ENCODE measurements around the gene NAT10. TPM values are rescaled to one million over a fixed set of nuclear protein-coding genes. Genes with fewer than 3 reads are reported as not detected.

NAT10 gene
- total RNA-seq, 1 donor from 2014 or later, result 32.2 TPM

GRCh38 chr11:34162856-34163255 lies 57.4 kb downstream of the NAT10 start:
- H3K36me3 ChIP-seq (ENCODE audit: insufficient read depth, low read length), result peaks cover 2% of the 10 kb centered on the region
- no peaks in the 10 kb centered on the region for H3K79me2 ChIP-seq (ENCODE audit: insufficient read depth, low read length)
- no peak for FAIRE-seq

DNA sequence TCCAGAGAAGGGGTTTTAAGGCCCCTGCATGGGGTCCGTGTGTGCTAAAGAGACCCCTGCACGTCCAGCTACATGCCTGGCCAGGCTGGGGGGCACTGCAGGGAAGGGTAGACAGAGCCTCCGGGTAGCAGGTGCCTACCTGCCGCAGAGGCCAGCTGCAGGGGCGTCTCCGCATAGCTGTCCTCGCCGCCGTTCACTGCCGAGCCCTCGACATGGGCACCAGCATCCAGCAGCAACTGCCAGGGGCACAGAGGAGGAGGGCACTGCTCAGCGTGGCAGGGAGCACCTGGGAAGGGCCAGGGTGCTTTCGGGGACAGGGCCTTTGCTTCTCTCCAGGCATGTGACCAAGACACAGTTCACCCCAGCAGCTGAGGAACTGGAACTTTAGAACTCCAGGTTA lies 59.7 kb downstream of the NAT10 start:
- Histone ChIP-seq H3K9me3 (ENCODE audit: insufficient read depth, low read depth, low read length) (no peaks in the 10 kb centered on the region), H3K79me2 (ENCODE audit: insufficient read depth, low read length) (no peaks in the 10 kb centered on the region), H2AFZ (ENCODE audit: low read depth, low read length) (no peak overlapping the region), H3K27me3 (ENCODE audit: insufficient read depth, low read length) (no peaks in the 10 kb centered on the region), H3K27ac (ENCODE audit: low read depth, low read length) (no peak overlapping the region), H3K36me3 (ENCODE audit: insufficient read depth, low read length) (no peaks in the 10 kb centered on the region), H3K4me2 (ENCODE audit: low read length) (no peak overlapping the region), H3K4me1 (ENCODE audit: insufficient read depth, low read length) (peaks cover 9% of the 10 kb centered on the region), H3K4me3 (ENCODE audit: insufficient read depth, low read depth, low read length) (no peak overlapping the region), H3K9ac (ENCODE audit: low read length) (no peak overlapping the region), H4K20me1 (ENCODE audit: insufficient read depth, low read length) (peaks cover 37% of the 10 kb centered on the region)
- Mint-ChIP-seq H3K27ac (ENCODE audit: unreplicated experiment) (no peak overlapping the region), H3K4me3 (ENCODE audit: unreplicated experiment) (no peak overlapping the region), H3K36me3 (ENCODE audit: low read depth, unreplicated experiment) (peaks cover 17% of the 10 kb centered on the region), H3K27me3 (ENCODE audit: low read depth, unreplicated experiment) (no peaks in the 10 kb centered on the region), H3K4me1 (ENCODE audit: low read depth, unreplicated experiment) (peaks cover 22% of the 10 kb centered on the region), H3K9me3 (ENCODE audit: unreplicated experiment) (no peaks in the 10 kb centered on the region)
- no peak for FAIRE-seq
- DNase-seq (ENCODE audit: low read depth), result no peak
- TF ChIP-seq, protein P1, sequence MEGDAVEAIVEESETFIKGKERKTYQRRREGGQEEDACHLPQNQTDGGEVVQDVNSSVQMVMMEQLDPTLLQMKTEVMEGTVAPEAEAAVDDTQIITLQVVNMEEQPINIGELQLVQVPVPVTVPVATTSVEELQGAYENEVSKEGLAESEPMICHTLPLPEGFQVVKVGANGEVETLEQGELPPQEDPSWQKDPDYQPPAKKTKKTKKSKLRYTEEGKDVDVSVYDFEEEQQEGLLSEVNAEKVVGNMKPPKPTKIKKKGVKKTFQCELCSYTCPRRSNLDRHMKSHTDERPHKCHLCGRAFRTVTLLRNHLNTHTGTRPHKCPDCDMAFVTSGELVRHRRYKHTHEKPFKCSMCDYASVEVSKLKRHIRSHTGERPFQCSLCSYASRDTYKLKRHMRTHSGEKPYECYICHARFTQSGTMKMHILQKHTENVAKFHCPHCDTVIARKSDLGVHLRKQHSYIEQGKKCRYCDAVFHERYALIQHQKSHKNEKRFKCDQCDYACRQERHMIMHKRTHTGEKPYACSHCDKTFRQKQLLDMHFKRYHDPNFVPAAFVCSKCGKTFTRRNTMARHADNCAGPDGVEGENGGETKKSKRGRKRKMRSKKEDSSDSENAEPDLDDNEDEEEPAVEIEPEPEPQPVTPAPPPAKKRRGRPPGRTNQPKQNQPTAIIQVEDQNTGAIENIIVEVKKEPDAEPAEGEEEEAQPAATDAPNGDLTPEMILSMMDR (IDR thresholded peaks at IDR 0.05; ENCODE audit: insufficient read depth, low read depth, low read length), result no peak
- no peak for TF ChIP-seq EZH2 (IDR thresholded peaks at IDR 0.05; ENCODE audit: insufficient read depth, low read length)

More at GRCh38 chr11:34162856-34163255, 57.4 kb downstream of the NAT10 start:
- no peak for DNase-seq (ENCODE audit: low read depth)
- no peaks in the 10 kb centered on the region for H3K27me3 ChIP-seq (ENCODE audit: insufficient read depth, low read length)
- no peaks in the 10 kb centered on the region for H3K9me3 ChIP-seq (ENCODE audit: insufficient read depth, low read depth, low read length)
- no peak overlapping the region for H3K27ac ChIP-seq (ENCODE audit: low read depth, low read length)
- H2AFZ ChIP-seq (ENCODE audit: low read depth, low read length), result no peak overlapping the region
- H3K4me1 ChIP-seq (ENCODE audit: insufficient read depth, low read length), result peaks cover 9% of the 10 kb centered on the region
- H3K4me3 Mint-ChIP-seq (ENCODE audit: unreplicated experiment), result no peak overlapping the region
- H3K27ac Mint-ChIP-seq (ENCODE audit: unreplicated experiment), result no peak overlapping the region
- peaks cover 43% of the 10 kb centered on the region for H4K20me1 ChIP-seq (ENCODE audit: insufficient read depth, low read length)
- H3K36me3 Mint-ChIP-seq (ENCODE audit: low read depth, unreplicated experiment), result peaks cover 17% of the 10 kb centered on the region
- no peak overlapping the region for H3K9ac ChIP-seq (ENCODE audit: low read length)
- peaks cover 7% of the 10 kb centered on the region for H3K4me1 Mint-ChIP-seq (ENCODE audit: low read depth, unreplicated experiment)
- TF ChIP-seq EZH2 (IDR thresholded peaks at IDR 0.05; ENCODE audit: insufficient read depth, low read length), result no peak
- TF ChIP-seq, protein P1 (IDR thresholded peaks at IDR 0.05; ENCODE audit: insufficient read depth, low read depth, low read length), result no peak
- peaks cover under 1% of the 10 kb centered on the region for H3K9me3 Mint-ChIP-seq (ENCODE audit: unreplicated experiment)
- H3K27me3 Mint-ChIP-seq (ENCODE audit: low read depth, unreplicated experiment), result no peaks in the 10 kb centered on the region
- no peak overlapping the region for H3K4me3 ChIP-seq (ENCODE audit: insufficient read depth, low read depth, low read length)
- H3K4me2 ChIP-seq (ENCODE audit: low read length), result no peak overlapping the region

DNA sequence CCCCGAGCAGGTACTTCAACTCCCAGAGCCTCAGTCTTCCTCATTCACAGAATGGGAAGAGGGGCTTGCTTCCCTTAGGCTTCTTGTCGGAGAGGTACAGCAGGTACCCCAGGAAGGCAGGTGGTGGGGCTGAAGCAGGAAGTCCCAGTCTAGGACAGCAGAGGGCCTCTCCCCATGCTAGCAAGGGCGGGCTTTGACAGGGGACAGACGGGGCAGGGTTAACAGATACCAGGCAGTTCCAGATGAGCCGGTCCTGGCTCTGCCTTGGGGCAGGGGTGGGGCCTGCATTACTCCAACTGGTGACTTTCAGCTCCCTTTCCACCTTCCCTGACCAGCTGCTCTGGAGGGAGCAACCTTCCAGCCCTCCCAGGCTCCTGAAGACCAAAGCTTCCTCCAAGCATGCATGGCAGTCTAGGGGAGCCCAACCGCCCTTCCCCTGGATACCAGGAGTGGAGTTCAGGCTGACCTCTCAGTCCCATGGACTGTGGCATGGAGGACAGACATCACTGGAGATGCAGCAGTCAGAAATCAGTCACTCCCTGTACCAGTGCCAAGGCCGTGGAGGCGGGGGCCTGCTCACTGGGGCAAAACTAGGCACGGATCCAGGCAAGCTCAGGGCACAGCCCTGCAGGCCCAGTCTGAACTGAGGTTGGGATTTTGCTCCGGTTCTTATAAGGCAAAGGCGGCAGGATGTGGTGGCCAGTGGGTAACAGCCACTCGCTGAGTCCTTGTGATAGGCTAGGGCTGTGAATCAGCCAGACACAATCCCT lies 60.5 kb downstream of the NAT10 start:
- no peaks in the 10 kb centered on the region for H3K27me3 Mint-ChIP-seq (ENCODE audit: low read depth, unreplicated experiment)
- no peak overlapping the region for H3K4me3 Mint-ChIP-seq (ENCODE audit: unreplicated experiment)
- Histone ChIP-seq H3K4me3 (ENCODE audit: insufficient read depth, low read depth, low read length) (no peak overlapping the region), H4K20me1 (ENCODE audit: insufficient read depth, low read length) (peaks cover 31% of the 10 kb centered on the region), H2AFZ (ENCODE audit: low read depth, low read length) (no peak overlapping the region), H3K9ac (ENCODE audit: low read length) (no peak overlapping the region), H3K79me2 (ENCODE audit: insufficient read depth, low read length) (no peaks in the 10 kb centered on the region), H3K9me3 (ENCODE audit: insufficient read depth, low read depth, low read length) (no peaks in the 10 kb centered on the region), H3K4me2 (ENCODE audit: low read length) (no peak overlapping the region), H3K27me3 (ENCODE audit: insufficient read depth, low read length) (no peaks in the 10 kb centered on the region), H3K4me1 (ENCODE audit: insufficient read depth, low read length) (peaks cover 9% of the 10 kb centered on the region), H3K36me3 (ENCODE audit: insufficient read depth, low read length) (no peaks in the 10 kb centered on the region), H3K27ac (ENCODE audit: low read depth, low read length) (no peak overlapping the region)
- peaks cover 22% of the 10 kb centered on the region for H3K4me1 Mint-ChIP-seq (ENCODE audit: low read depth, unreplicated experiment)
- FAIRE-seq (no peak), DNase-seq (ENCODE audit: low read depth) (no peak)
- peaks cover 20% of the 10 kb centered on the region for H3K36me3 Mint-ChIP-seq (ENCODE audit: low read depth, unreplicated experiment)
- no peak overlapping the region for H3K27ac Mint-ChIP-seq (ENCODE audit: unreplicated experiment)
- TF ChIP-seq, protein P1 (IDR thresholded peaks at IDR 0.05; ENCODE audit: insufficient read depth, low read depth, low read length), result no peak
- TF ChIP-seq EZH2 (IDR thresholded peaks at IDR 0.05; ENCODE audit: insufficient read depth, low read length), result no peak
- H3K9me3 Mint-ChIP-seq (ENCODE audit: unreplicated experiment), result no peaks in the 10 kb centered on the region
